Psoas muscle (tissue), 8 donors: Measurements from ENCODE around the gene SULT6B1. TPM values are rescaled to one million over a fixed set of nuclear protein-coding genes. Genes with fewer than 3 reads are reported as not detected.
A peak's percentile ranks its signal among the peaks of the same experiment; 100 is the strongest.

ENCODE experiments used
- ATAC-seq, 4 donors: fragments of 200-7000 bp; cut with Tn5 transposase; one replicate each; pipeline ENCODE4 v1.9.1; 2020; ENCODE audit warnings: moderate library complexity in 3 of 4, mild to moderate bottlenecking in 2 of 4
- DNase-seq, 2 donors: peaks; one replicate each; pipeline ENCODE4 v3.0.0-alpha.2; 2020
- H3K27ac ChIP-seq: fragments of 200-600 bp; one replicate; pipeline ENCODE4 v1.8.0; 2022
- H3K27me3 ChIP-seq, 3 donors: fragments of 200-600 bp in 1 of 3; one replicate each; pipeline versions ENCODE4 v1.6.1 to v1.8.0; 2013 to 2022; ENCODE audit warnings: low read length in 2 of 3, mild to moderate bottlenecking in 2 of 3, moderate library complexity in 1 of 3; ENCODE audit not compliant: insufficient read depth in 3 of 3
- H3K36me3 ChIP-seq, 2 donors: fragments of 200-600 bp in 1 of 2; one replicate each; pipeline versions ENCODE4 v1.6.1 to v1.8.0; 2013 to 2022; ENCODE audit warnings: low read depth in 1 of 2, mild to moderate bottlenecking in 1 of 2, moderate library complexity in 1 of 2; ENCODE audit not compliant: insufficient read depth in 1 of 2
- H3K4me1 ChIP-seq: fragments of 200-600 bp; one replicate; pipeline ENCODE4 v1.8.0; 2022
- H3K4me3 ChIP-seq: fragments of 200-600 bp; one replicate; pipeline ENCODE4 v1.8.0; 2022; ENCODE audit warnings: mild to moderate bottlenecking
- H3K9me3 ChIP-seq: fragments of 200-600 bp; one replicate; pipeline ENCODE4 v1.8.0; 2022
- CTCF ChIP-seq: fragments of 200-600 bp; IDR thresholded peaks from one replicate; pipeline ENCODE4 v1.8.0; 2022; ENCODE audit warnings: antibody characterized with exemption
- WGBS, 3 donors: extraction: QIAGEN DNeasy Blood & Tissue Kit; methylation state at CpG; one replicate each; pipeline versions ENCODE4 v1.1.6 to v1.1.7; 2013; 5-methylcytosine and 5-hydroxymethylcytosine counted together
- intact Hi-C, 2 donors: fragments of 100-400 bp; cut with DNase I; formaldehyde crosslinking; loops; one replicate each; pipeline versions ENCODE4 v1.11.0 to v1.14.2; 2022
- polyA plus RNA-seq, 3 donors: library from polyadenylated mRNA; stranded (reverse); fragments of 200-250 nt; gene quantifications; one replicate each; pipeline ENCODE4 v1.2.3, GENCODE V29; 2013
- total RNA-seq, 4 donors: library from RNA; stranded (reverse); fragmentation: NEBNext Ultra II Directional in 2 of 4; extraction: Animal tissue kit (Norgen Biotek cat#: 25700) in 2 of 4; gene quantifications; one replicate each; pipeline versions ENCODE4 v1.2.1 to v1.2.4, GENCODE V29; 2021 to 2023
- donor health status: healthy with polysubstance abuse.
- donor health status: DM: no; HTN: no; CAD: no; lungs with moderate emphysema.
- donor health status: Bipolar disorder and iron deficiency.
- donor health status: healthy.
- donor health status: DM: yes; HTN: yes; CAD: no.
- donor health status: DM: no; HTN: no; CAD: no.
- donor health status: DM: no; HTN: no; CAD: no.
- donor health status: DM: yes; HTN: yes; CAD: no.

Gene SULT6B1
- total and polyA plus RNA-seq, 7 donors = not detected

GRCh38 chr2:37168217-37168981 lies 20.1 kb downstream of the SULT6B1 start:
- TF ChIP-seq CTCF = peak; percentile 59
- H3K27ac ChIP-seq = no peak overlapping the region
- no peaks in the 10 kb centered on the region for H3K4me1 ChIP-seq
- peaks cover 13% of the 10 kb centered on the region for H3K9me3 ChIP-seq
- H3K27me3 ChIP-seq = no peaks in the 10 kb centered on the region
- no peak for DNase-seq
- H3K36me3 ChIP-seq = no peaks in the 10 kb centered on the region
- H3K4me3 ChIP-seq = no peak overlapping the region
- 42 to 51% (median 44%) methylated on average over 17 of the region's 17 CpGs for WGBS, 3 donors
- intact Hi-C loops = no loop called here
- peak in 2 of 4 donors; percentile 46 to 56 for ATAC-seq

DNA sequence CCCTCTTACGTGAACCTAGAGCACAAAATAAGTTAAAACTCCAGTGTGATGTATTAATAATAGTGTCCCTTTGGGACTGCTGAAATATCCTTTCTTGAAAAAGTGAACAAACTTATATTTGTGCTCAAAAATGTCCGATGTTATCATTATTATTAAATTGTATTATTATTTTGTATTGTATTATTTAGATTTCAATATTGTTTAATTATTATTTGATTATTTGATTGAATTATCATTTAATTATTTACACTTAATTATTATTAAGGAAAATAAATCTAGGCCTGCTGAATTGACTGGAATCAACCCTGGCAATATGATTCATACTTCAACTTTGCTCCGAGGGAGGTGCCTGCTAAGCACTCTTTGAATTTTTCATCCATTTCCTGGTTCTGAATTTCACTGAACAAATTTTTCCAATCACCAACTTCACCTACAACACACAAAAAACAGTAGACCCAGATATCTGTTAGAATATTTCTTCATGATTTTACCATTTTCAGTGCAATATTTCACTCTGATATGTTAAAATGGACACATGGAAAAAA lies 20.8 kb downstream of the SULT6B1 start:
- Histone ChIP-seq H3K36me3 (no peaks in the 10 kb centered on the region), H3K27ac (no peak overlapping the region), H3K4me1 (no peaks in the 10 kb centered on the region), H3K9me3 (peaks cover 18% of the 10 kb centered on the region), H3K27me3 (no peaks in the 10 kb centered on the region), H3K4me3 (no peak overlapping the region)
- intact Hi-C loops = no loop called here
- no peak for TF ChIP-seq CTCF
- no peak for DNase-seq
- 90 to 94% (median 94%) methylated on average over 3 of the region's 3 CpGs for WGBS, 3 donors
- no peak for ATAC-seq

DNA sequence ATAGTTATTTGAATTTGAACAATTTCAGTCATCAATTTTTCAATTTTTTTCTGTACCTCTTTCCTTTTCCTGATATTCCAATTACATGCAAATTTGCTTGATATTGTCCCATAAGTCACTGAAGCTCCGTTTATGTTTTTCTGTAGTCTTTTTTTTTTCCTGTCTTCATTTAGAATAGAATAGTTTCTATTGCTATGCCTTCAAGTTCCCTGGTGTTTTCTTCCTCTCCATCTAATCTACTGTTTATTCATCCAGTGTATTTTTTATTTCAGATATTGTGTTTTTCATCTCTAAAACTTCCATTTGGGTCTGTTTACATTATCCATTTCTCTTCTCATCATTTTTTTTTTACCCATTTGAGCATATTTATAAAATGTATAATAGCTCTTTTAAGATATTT lies 23.7 kb downstream of the SULT6B1 start:
- WGBS, 3 donors = 86 to 97% (median 90%) methylated on average over 1 of the region's 1 CpG
- Histone ChIP-seq H3K9me3 (peaks cover 18% of the 10 kb centered on the region), H3K27me3 (no peaks in the 10 kb centered on the region), H3K36me3 (no peaks in the 10 kb centered on the region), H3K27ac (no peak overlapping the region), H3K4me3 (no peak overlapping the region), H3K4me1 (no peaks in the 10 kb centered on the region)
- intact Hi-C loops = no loop called here
- ATAC-seq (no peak), DNase-seq (no peak)
- TF ChIP-seq CTCF = no peak

DNA sequence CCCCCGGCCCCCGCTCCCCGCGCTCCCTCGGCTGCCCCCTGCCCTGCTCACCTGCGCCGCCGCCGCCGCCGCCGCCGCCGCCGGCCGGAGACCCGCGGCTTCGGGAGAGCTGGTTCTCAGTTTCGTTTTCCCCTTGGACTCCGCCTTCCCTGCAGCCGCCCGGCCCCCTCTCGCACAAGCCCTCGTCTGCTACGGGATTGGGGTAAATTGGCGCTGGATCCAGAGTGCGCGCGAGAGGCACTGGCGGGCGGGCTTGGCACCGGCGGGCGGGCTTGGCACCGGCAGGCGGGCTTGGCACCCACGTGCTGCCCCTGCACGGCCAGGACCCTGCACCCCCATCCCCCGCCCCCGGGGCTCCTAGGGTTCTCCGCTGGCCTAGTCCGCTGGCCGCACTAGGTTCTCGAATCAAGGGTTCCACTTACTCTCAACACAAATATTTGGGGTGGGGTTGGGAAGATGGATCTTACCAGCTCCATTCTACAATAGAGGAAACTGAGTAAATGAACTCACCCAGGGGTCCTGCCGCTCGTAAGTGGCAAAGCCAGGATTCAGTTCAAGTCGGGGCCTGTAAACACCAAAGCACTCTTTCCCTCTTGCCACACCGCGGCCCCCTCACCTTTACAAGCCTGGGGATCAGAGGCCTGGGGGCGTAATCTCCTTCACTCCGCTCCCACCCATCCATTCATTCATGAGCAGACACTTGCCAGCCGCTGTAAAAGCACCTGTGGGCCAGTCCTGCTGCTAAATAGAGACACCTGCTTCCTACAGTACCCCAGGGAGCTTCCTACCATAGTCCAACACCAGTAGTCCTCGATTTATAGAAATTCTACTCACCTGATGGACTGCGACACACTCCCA lies 31.4 kb downstream of the SULT6B1 start, which contains the start of gene EIF2AK2:
TSS of gene EIF2AK2 (minus strand) at position 124 of the 858 bp plus-strand sequence. CDS start 9,174 bp downstream, outside the sequence.
- no peaks in the 10 kb centered on the region for H3K27me3 ChIP-seq
- TF ChIP-seq CTCF = no peak
- 10 to 23% (median 15%) methylated on average over 26 to 55 of the region's 55 CpGs for WGBS, 3 donors
- ATAC-seq (peak; percentile 85 to 89 (median 88)), DNase-seq (peak; percentile 85 to 89)
- peak within 1 kb of the TSS; percentile 90 for H3K4me3 ChIP-seq
- no peaks in the 10 kb centered on the region for H3K36me3 ChIP-seq
- peak within 1 kb of the TSS; percentile 76 for H3K27ac ChIP-seq
- peaks cover 8% of the 10 kb centered on the region for H3K4me1 ChIP-seq
- intact Hi-C loops = loop anchor here in 1 of 2 donors (5.0 kb wide), 1 partner anchor 75 kb away; the partner anchor contains the start of genes CEBPZ and NDUFAF7
- H3K9me3 ChIP-seq = no peaks in the 10 kb centered on the region
